Myocyte (in vitro differentiated cells): ENCODE measurements around the gene IL6R. TPM values are rescaled to one million over a fixed set of nuclear protein-coding genes. Genes with fewer than 3 reads are reported as not detected.
A peak's percentile ranks its signal among the peaks of the same experiment; 100 is the strongest.

ENCODE experiments used
- DNase-seq: peaks from one replicate; pipeline ENCODE4 v3.0.0-alpha.2; 2012; ENCODE audit warnings: low read depth
- total RNA-seq: library from RNA; depleted of rRNA; stranded (reverse); fragments of >200 nt; gene quantifications from 2 replicates; pipeline ENCODE4 v1.2.3, GENCODE V29; 2014

The IL6R gene
- total RNA-seq, 1 donor from 2014 or later = 5.4 TPM

DNA sequence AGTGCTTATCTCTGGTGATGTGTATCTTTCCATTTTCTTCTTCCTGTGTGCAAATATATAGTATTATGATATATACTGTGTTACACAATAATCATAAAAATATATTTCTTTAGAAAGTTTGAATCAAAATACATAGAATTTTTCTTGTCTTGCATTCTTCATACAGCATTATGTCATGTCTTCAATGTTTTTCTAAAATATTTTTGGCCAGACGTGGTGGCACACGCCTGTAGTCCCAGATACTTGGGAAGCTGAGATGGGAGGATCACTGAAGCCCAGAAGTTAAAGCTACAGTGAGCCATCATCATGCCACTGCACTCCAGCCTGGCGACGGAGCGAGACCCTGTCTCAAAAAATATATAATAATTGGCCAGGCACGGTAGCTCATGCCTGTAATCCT lies 41.6 kb downstream of the IL6R start:
- no peak for DNase-seq

DNA sequence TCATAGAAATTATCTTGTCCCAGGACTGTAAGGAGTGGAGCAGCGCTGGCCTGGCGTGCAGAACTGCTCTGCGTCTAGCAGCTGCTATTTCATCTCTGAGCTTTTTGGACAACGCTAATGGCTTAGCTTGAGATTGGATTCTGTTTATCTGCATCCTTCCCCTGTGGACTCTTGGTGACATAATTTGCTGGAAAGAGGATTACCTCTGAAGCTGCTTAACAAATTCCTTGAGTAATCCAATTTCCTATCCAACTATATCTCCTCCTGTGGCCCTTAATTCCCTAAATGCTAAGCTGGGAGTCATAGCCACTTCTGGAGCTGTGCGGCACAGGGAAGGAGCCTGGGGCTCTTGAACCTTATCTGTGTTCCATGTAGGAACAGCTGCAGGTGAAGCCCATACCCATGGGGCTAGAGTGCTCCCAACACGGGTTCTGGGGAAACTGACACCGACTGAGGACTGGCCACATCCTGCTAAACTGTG lies 43.2 kb downstream of the IL6R start:
- DNase-seq = no peak

DNA sequence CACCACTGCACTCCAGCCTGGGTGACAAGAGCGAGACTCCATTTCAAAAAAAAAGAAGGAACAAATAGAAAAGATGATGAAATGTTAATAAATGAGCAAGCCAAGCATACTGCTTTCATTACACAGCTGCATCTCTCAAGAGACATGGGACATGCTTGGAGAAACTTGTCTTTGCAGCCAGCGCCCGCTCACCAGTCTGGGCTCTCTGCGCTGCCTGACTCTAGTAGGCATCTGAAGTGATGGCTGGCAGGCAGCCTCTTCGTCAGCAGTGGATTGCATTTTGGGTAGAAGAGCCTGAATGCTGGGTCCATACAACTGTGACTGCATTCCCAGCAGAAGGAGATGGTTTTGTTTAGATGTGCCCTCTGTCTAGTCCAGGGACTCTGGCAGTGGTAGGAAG lies 48.0 kb downstream of the IL6R start:
- DNase-seq = no peak

DNA sequence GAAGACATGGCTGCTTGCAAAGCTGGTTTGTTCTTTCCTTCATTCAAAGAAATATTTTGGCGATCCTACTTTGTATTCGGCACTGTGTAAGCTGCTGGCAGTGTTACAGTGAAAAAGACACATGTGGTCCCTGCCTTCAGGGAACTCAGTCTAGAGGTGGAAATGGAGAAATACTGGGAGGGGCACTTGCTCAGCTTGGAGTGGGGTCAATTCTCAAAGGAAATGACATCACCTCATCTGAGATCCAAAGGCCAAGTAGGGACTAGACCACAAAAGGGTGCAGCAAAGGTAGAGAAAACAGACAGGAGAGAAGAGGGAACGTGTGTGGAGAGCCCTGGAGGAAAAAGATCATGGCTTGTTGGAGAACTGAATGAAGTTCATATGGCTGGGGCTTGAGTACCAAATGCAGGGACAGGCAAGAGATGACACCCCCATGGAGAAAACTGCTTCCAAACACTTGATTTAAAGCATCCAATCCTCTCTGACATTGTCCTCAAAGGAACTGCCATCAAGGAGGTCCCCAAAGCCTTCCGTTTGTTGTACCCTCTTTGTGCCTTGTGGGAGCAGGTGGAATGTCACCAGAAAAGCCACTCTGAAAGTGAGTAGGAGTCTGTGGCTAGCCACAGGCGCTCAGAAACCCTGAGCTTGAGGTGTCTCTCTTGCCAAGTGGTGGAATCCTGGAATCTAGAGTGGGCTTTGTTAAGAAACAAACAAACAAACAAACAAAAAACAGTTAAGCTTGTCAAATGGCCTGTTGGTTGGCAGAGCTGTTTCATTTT lies 48.6 kb downstream of the IL6R start:
- peak; percentile 84 for DNase-seq

DNA sequence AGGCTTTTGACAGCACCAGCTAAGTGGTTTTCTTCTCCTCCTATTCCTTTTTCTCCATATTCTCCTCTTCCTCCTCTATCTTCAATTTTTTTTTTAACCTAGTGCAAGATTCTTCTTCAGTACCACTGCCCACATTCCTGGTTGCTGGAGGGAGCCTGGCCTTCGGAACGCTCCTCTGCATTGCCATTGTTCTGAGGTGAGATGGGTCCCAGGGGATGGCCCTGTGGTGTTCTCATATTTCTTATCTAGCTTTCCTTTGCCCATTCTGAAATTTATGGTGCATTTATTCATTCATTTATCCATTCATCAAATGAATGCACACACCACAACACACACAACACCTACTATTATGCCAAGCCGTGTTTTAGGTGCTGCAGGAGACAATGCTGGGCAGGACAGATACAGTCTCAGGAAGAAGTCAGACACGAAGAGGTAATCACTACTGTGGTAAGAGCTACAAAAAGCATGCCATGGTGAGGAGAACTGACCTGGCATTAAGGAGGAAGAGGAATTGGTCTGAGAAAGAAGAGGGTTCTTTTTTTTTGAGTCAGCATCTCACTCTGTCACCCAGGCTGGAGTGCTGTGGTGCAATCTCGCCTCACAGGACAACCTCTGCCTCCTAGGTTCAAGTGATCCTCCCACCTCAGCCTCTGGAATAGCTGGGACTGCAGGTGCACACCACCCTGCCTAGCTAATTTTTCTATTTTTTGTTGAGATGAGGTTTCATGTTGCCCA lies 49.4 kb downstream of the IL6R start:
- DNase-seq = peak; percentile 19

DNA sequence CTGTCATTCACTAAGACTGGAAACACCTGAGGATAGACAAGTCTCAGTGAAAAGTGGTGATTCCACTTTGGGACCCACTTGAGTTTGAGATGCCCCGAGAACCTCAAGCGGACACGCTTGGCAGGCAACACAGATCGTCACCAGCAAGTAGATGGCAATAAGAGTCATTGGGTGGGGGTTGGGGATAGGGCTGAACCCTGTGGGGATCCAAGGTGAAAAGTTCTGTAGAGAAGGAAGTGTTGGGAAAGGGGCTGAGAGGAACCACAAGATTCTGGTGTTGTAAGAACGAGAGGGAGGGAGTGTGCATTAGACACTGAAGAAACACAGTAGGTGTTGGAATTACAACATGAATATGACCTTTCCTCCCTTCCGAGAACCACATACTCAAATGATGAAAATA lies 51.5 kb downstream of the IL6R start:
- DNase-seq = no peak

DNA sequence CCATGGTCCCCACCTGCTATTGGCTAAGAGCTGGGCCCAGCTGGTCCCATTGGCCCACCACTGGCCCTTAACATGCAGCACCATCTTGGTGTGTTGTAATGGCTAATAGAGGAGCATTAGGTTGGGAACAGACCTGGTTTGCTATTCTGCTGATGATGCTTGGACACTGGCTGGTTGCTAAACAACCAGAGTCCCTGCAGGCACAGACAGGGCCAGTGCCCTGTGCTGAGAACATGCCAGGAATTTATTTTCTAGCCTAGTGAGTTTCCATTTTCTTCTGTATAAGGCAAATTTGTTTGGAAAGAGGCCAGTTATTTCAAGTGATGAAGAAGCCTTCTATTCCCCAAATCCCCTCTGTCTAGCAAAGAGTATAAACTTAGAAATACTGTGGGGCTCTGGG lies 53.9 kb downstream of the IL6R start:
- no peak for DNase-seq

DNA sequence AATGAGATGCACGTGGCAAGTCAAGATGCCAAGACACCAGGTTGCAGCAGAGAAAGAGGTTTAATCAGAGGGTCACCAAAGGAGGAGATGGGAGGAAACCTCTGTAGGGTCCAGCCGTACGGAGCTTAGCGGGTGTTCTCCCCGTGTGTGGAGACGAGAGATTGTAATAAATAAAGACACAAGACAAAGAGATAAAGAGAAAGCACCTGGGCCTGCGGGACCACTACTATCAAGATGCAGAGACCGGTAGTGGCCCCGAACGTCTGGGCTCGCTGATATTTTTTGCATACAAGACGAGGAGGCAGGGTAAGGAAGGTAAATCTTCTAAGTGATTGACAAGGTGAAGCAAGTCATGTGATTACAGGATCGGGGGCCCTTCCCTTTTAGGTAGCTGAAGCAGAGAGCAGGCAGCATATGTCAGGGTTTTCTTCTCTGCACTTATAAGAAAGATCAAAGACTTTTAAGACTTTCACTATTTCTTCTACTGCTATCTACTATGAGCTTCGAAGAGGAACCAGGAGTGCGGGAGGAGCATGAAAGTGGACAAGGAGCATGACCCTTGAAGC lies 55.6 kb downstream of the IL6R start:
- no peak for DNase-seq

DNA sequence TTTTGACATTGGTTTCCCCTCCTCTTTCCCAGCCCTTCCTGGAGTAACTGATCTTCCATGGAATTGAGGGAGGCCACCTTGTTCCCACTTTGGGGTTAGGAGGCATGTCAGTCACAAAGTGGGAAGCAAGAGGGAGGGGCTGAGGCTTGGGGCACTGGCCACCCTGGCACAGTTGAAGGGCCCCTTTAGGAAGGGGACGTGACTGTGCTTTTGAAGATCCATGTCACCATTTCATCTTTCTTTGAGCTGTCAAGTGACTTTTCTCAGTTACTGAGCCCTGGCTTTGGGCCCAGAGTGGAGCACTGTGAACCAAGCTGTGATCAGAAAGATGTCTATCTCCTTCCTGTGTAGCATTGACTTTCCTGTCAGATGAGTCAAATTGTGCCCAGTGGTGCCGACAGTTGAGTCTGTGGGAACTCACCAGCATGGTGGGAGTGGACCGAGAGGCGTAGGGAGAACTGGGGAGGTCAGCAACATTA lies 58.4 kb downstream of the IL6R start:
- no peak for DNase-seq

DNA sequence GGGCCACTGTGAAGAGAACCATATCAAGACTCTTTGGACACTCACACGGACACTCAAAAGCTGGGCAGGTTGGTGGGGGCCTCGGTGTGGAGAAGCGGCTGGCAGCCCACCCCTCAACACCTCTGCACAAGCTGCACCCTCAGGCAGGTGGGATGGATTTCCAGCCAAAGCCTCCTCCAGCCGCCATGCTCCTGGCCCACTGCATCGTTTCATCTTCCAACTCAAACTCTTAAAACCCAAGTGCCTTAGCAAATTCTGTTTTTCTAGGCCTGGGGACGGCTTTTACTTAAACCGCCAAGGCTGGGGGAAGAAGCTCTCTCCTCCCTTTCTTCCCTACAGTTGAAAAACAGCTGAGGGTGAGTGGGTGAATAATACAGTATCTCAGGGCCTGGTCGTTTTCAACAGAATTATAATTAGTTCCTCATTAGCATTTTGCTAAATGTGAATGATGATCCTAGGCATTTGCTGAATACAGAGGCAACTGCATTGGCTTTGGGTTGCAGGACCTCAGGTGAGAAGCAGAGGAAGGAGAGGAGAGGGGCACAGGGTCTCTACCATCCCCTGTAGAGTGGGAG lies 60.6 kb downstream of the IL6R start:
- no peak for DNase-seq

DNA sequence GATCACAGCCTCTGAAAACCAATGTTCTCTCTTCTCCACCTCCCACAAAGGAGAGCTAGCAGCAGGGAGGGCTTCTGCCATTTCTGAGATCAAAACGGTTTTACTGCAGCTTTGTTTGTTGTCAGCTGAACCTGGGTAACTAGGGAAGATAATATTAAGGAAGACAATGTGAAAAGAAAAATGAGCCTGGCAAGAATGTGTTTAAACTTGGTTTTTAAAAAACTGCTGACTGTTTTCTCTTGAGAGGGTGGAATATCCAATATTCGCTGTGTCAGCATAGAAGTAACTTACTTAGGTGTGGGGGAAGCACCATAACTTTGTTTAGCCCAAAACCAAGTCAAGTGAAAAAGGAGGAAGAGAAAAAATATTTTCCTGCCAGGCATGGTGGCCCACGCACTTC lies 61.1 kb downstream of the IL6R start:
- no peak for DNase-seq

DNA sequence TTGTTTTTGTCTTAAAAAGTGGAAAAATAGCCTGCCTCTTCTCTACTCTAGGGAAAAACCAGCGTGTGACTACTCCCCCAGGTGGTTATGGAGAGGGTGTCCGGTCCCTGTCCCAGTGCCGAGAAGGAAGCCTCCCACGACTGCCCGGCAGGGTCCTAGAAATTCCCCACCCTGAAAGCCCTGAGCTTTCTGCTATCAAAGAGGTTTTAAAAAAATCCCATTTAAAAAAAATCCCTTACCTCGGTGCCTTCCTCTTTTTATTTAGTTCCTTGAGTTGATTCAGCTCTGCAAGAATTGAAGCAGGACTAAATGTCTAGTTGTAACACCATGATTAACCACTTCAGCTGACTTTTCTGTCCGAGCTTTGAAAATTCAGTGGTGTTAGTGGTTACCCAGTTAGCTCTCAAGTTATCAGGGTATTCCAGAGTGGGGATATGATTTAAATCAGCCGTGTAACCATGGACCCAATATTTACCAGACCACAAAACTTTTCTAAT lies 61.8 kb downstream of the IL6R start:
- DNase-seq = no peak

DNA sequence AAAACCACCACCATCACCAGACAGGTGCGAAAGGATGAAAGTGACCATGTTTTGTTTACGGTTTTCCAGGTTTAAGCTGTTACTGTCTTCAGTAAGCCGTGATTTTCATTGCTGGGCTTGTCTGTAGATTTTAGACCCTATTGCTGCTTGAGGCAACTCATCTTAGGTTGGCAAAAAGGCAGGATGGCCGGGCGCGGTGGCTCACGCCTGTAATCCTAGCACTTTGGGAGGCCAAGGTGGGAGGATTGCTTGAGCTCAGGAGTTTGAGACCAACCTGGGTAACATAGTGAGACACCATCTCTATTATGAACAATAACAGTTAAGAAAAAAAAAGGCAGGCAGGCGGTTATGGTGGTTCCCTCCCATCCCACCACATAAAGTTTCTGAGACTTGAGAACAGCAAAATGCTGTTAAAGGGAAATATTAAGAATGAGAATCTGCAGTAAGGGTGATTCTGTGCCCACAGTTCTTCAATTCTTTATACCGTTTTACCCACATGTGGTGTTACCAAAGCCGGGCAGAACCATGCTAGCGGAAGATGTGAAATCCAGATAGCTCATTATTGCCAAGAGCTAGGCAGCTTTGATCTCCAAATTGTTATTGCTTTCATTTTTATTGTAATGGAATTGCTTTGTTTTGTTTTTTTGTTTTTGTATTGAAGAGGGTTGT lies 62.4 kb downstream of the IL6R start:
- no peak for DNase-seq

DNA sequence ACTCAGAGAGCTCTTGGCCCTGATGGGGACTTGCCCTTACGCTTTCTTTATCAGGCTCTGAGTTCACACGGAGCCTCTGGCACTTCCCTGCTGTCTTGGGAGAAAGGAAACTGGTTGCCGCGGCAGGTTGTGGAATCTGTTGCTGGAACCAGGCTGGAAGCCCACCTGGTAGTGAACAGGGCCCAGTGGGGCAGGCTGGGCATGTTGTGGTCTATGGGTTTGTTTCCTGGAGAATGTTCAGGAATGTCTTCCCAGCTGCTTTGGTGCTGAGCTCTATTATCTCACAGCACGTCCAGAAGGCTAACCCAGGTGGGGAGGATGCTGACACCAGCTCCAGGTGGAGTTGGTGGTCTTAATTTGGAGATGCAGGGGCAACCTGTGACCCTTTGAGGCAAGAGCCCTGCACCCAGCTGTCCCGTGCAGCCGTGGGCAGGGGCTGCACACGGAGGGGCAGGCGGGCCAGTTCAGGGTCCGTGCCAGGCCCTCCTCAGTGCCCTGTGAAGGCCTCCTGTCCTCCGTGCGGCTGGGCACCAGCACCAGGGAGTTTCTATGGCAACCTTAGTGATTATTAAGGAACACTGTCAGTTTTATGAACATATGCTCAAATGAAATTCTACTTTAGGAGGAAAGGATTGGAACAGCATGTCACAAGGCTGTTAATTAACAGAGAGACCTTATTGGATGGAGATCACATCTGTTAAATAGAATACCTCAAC lies 63.5 kb downstream of the IL6R start:
- DNase-seq = no peak

DNA sequence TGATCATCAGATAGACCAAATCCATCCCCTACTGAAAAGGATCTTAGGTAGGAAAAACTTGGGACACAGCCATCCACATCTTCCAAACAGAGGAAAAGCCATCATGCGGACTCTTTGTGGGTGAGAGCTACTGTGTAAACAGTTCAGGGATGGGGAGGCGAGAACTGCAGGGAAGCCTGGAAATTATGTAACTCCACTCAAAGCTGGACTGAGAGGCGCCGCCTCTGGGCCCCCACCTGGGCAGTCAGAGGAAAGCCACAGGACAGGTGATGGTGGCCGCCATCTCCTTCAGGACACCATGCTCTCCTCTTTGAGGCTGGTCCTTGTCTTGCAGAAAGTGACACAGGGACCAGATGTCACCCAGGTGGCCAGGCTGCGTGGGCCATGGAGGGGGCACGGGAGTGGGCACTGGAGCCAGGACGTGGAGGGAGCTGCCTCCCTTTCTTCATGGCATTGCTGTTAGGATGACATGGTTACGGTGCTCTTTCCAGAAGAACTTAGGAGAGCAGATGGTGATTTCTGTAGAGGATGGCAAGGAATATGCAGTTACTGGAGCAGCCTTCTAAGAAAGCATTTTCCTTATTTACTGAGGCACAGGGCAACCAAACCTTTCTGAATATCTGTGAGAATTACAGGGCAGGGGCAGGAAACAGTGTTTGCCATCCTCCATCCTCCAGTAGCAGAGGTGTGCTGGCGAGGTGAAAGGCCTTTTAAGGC lies 64.9 kb downstream of the IL6R start:
- DNase-seq = no peak

DNA sequence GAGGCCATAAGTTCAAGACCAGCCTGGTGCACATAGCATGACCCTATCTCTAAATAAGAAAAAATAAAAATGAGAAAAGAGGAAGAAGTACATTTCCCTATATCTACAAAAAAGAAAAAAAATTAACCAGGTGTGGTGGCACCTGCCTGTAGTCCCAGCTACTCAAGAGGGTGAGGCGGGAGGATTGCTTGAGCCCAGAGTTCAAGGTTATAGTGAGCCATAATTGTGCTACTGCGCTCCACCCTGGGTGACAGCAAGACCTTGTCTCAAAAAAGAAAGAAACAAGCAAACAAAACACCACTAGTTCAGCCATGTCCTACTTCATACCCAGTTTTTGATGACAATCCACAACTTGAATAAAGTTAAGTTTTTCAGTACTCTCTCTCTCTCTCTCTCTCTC lies 66.2 kb downstream of the IL6R start:
- DNase-seq = no peak

DNA sequence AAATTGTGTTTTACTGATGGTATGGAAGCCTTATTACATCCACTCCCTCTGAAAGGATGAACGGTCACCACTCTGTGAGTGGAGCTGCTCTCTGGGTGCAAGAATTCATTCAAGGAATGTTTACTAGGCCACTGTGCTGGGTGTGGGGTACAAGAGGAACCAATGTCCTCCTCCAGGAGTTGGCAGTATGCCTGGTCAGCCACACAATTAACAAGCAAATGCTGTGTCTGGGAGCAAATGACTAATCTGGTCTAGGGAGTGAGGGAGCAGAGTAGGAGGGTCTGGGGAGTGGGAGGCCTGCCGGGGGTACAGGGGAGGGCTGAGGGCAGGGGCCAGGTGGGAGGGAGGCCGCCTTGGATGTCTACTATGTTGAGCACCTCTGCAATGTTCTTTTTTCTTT lies 69.7 kb downstream of the IL6R start:
- peak; percentile 75 for DNase-seq

DNA sequence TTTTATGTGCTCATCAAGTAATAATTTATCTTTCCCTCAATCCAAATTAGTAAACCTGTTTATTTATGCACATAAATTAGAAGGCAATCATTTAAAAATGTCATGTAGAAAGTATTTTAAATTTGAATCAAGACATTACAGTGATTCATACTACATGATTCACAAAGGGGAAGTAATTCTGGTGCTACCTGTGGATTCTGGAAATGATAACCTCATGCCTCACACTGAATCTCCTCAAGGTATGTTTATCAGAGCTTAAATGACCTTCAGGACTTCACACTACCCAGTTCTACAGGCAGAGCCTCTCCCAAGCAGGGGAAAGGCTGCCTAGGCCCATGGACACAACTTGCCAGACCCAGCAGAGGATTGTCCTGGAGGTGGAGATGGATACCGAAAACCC lies 71.6 kb downstream of the IL6R start:
- DNase-seq = no peak

DNA sequence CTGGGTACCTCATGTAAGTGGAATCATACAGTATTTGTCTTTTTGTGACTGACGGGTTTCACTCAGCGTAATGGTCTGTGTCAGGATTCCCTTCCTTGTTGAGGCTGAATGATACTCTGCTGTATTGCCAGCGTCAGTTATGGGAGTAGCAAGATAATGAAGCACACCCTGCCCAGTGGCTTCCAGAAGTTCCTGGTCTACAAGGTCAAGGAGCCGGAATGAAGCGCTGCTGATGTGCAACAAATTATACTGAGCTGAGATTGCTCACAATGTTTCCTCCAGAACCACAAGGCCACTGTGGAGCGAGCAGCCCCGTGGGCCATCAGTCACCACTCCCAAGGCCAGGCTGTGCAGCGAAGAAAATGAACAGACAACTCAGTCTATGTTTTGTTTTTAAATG lies 72.9 kb downstream of the IL6R start:
- no peak for DNase-seq

DNA sequence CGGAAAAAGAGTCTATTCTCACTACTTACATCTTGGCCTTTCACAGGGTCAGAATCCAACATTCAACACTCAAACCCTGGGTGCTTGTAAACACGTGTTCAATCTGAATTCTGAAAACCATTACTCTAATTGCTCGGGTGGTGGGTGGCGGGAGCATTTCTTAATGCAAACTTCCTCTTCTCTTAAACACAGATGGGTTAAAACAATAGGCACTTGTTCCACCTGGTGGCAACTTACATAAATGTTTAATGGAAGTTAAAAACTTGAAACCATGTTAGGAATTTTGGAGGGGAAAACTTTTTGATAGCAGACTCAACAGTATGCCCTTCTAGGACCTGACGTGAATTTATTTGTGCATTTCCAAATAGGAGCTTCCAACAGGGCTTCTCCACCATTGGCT lies 73.5 kb downstream of the IL6R start:
- no peak for DNase-seq
